ENCODE data around the gene CFAP74.
"Not testable (repeated sequence)": the region's sequence is repeated elsewhere in the genome, so short reads cannot be mapped to it uniquely, and the experiment has no call there.

CFAP74 gene

DNA sequence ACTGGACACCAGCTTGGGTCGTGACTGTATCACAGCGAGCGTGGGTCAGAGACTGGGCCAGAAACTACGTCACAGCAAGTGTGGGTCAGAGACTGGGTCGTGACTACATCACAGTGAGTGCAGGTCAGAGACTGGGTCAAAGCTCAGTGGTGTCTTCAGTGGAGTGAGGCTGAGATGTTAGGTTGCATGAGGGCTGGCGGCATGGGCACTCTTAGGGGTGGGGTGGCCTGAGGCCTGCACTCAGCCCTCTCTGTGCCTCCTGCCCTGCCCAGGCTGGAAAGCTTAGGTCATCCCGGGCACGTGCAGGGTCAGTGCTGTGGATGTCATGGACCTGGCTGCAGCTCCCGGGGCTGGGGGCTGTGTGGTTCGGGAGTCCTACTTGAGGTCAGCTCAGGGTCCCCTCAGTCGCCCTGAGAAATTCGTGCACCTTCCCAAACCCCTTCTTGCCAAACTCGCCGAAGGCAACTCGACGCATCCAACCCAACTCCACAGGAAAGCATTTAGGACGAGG lies 19.0 kb downstream of the CFAP74 start:
- no peak for DNase-seq

DNA sequence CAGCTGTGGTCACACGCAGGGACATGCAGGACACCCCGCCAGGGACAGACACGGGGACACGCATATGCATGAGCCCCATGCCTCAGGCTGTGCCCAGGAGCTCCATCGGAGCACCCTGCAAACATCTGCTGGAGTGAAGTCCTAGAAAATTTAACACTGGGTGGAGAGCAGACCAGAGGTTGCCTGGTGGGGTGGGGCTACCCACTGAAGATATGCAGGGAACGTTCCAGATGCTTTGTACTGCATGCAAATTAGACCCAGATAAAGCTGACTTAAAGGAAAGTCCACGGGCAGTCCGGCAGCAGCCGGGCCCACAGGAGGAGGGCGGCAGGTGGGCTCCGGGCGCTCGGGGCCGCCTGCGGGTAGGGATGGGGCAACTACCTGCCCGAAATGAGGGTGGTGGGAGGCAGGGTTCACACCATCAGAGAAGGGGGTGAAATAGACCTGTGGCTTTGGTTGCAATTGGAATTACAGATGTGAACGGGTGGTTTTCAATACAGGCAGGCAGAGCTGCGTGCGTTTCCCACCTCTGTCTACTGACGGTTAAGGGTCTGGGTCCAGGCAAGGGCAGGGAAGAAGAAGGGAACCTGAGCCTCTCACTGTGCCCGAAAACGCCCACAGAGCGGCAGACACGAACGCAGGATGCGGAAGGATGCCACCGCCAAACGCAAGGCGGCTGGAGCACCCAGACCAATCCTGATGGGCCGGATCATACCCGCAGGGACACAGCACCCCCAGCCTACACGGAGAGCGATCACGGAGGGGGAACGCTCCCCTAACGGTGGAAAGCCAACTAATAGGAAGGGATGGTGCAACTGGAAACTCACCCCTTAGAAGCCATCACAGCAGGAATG lies 21.0 kb downstream of the CFAP74 start:
- no peak for DNase-seq

DNA sequence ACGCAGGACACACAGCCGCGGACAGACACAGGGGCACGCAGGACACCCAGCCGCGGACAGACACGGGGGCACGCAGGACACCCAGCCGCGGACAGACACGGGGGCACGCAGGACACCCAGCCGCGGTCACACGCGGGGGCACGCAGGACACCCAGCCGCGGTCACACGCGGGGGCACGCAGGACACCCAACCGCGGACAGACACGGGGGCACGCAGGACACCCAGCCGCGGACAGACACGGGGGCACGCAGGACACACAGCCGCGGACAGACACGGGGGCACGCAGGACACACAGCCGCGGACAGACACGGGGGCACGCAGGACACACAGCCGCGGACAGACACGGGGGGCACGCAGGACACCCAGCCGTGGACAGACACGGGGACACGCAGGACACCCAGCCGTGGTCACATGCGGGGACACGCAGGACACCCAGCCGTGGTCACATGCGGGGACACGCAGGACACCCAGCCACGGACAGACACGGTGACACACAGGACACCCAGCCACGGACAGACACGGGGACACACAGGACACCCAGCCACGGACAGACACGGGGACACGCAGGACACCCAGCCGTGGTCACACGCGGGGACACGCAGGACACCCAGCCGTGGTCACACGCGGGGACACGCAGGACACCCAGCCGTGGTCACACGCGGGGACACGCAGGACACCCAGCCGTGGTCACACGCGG lies 21.8 kb downstream of the CFAP74 start:
- not testable (repeated sequence) for DNase-seq

DNA sequence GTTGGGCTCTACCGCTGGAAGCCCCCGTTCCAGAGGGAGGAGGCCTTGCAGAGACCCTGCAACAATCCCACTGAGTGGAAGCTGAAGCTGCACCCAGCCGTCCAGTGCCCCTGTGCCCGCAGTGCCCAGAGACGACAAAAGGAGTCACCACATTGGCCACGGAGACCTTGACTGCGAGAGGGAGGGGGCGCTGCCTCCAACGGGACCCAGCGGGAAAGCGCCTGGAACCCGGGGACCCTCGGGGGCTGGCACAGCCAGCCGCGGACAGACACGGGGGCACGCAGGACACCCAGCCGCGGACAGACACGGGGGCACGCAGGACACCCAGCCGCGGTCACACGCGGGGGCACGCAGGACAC lies 22.5 kb downstream of the CFAP74 start:
- no peak for DNase-seq

DNA sequence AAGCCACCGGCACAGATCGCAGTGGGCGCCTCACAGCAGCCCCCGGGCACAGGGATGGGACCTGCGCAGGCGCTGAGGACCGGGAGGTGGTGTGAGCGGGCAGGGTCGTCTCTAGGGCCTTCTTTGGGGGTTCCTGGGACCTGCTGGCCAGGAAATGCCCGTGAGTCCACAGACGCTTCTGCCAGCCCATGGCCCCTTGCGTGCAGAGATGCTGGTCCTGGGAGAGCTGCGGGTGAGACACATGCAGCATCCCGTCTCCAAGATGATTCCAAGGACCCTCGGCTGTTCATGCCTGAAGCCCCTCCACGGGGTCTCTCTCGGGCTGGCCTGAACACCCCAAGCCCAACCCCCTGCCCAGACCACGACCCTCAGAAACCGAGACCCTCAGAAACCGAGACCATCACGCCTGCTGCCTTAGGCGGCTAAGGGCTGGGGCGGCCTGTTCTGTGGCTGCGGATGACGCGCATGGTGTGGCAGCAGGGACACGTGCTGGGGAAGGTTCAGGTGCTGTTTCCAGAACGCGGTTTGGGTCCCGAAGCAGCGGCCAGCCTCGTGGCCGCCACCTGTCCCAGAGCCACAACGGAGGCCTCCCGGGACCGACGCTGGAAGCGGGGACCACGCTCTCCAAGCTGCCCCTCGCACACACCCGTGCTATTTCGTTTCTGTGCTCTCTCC lies 23.0 kb downstream of the CFAP74 start:
- no peak for DNase-seq

DNA sequence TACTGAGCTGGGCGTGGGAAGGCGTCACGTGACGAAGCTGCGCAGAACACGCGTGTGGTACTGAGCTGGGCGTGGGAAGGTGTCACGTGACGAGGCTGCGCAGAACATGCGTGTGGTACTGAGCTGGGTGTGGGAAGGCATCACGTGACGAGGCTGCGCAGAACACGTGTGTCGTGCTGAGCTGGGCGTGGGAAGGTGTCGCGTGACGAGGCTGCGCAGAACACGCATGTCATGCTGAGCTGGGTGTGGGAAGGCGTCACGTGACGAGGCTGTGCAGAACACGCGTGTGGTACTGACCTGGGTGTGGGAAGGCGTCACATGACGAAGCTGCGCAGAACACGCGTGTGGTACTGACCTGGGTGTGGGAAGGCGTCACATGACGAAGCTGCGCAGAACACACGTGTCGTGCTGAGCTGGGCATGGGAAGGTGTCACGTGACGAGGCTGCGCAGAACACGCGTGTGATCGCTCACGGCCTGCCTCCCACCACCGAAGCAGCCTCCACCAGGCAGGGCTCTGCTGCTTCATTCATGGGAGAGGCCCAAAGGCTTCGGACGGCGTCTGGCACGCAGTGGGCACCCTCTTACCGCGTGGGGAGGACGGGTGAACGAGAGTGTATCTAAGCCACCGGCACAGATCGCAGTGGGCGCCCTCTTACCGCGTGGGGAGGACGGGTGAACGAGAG lies 24.0 kb downstream of the CFAP74 start:
- no peak for DNase-seq

DNA sequence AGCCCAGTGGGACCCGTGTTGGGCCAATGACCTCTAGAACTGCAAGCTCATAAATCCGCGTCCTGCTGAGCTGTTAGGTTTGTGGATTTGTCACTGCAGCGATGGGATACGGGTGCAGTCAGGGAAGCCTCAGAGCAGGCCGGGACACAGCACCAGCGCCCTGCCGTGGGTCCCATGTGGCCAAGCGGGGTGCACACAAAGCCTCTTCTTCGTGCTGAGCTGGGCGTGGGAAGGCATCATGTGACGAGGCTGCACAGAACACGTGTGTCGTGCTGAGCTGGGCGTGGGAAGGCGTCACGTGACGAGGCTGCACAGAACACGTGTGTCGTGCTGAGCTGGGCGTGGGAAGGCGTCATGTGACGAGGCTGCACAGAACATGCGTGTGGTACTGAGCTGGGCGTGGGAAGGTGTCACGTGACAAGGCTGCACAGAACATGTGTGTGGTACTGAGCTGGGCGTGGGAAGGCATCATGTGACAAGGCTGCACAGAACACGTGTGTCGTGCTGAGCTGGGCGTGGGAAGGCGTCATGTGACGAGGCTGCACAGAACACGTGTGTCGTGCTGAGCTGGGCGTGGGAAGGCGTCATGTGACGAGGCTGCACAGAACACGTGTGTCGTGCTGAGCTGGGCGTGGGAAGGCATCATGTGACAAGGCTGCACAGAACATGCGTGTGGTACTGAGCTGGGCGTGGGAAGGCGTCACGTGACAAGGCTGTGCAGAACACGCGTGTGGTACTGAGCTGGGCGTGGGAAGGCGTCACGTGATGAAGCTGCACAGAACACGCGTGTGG lies 24.7 kb downstream of the CFAP74 start:
- DNase-seq: not testable (repeated sequence)

DNA sequence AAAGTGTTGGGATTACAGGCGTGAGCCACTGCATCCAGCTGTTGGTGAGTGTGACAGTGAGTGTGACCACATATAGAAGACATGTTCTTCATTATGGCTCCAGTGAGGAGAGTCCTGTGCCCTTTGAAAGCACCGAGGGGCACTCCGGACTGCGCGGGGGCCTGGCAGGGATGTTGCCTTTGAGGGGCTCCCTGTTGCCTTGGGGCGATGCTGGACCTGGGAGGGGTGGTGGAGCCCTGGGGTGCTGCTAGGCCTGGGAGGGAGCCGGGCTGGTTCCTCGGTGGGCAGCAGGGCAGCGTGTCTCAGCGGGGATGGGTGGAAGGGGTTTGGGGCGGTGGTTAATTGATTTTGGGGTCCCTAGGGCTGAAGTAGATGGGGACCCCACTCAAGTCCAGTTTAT lies 25.5 kb downstream of the CFAP74 start:
- no peak for DNase-seq

DNA sequence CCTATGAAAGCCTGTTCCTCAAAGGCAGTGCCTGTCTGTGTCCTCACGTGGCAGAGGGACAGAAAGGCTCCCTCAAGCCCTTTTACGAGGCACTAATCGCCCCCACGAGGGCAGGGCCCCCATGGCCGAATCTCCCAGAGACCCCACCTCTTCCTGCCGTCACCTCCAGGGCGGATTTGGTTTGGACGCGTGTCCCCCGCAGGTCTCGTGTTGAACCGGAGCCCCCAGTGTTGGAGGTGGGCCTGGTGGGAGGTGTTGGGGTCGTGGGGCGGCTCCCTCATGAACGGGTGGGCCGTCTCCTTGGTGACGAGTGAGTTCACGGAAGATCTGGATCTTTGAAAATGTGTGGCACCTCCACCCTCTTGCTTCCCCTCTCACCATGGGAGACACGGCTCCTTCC lies 27.6 kb downstream of the CFAP74 start:
- DNase-seq: no peak

DNA sequence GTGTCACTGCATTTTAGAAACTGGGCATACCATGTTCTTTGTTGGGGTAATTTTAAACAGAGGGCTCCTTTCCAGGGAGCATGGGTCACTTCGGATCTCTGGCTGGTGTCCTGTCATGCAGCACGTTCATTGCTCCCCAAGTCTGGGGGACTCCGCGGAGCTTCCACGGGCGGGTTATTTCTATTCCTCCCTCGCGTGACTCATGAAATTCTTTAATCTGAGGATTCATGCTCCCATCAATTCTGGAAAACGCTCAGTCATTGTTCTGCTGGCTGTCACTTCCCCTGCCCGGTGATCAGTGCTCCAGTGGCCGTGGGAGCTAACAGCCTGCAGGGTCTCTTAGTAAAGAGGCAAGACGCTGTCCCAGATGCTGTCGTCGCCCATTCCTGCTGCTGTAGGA lies 28.1 kb downstream of the CFAP74 start:
- DNase-seq: no peak

DNA sequence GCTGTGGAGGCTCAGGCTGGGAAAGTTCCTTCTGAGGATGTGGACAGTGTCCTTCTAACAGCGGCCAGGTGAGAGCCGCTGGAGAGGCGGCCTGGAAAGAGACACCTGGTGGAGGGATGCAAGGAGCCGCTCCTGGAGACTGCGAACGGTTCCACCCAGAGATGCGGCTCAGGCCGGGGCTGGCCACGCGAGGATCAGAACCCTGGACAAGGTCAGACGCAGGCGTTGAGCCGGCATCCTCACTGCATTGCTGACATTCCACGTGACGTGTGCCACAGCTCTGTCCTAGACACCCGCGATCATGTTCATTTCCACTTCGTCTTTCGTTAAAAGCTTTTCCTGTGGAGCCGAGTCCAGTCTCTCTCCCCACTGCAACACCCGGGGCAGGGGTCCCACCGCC lies 28.8 kb downstream of the CFAP74 start:
- no peak for DNase-seq

DNA sequence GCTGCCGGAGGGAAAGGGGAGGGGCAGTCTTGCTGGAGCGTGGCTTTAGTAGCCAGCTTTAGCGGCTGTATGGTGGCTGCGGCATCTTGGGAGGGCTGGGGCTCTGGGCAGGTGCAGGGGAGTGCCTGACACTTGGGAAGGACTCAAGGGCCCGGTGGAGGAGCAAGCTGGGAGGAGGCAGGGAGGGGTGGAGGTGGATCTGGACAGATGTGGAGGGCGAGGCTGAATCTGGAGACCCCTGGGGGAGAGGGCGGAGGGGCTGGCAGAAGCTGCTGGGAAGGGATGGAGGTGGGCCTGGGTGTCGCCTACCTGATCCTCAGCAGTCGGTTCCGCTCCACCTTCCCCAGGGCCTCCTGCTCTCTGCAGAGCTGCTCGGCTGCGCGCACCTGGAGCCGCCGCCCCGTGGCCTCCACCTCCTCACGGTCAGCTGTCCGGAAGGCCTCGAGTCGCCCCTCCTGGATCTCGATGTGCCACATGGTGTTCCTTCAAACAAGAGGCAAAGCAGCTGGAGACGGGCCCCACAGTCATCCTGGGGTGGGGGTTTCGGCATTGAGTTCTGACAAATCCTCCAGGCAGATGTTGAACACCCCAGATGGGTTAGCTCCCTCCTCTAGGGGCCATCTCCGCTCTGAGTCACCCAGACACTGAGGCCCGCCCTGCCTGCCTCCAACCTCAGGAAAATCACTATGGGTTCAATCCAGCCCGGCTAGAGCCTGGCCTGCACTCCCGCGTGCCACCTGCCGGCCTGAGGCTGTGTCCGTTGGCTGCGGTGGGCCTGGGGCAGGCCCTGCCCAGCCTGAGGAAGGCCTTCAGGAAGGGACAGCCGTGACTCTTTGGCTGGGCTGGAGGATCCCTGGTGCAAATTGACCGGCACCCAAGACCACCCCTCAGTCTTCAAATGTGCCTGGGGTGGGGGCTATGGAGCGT lies 29.6 kb downstream of the CFAP74 start:
- DNase-seq: no peak

DNA sequence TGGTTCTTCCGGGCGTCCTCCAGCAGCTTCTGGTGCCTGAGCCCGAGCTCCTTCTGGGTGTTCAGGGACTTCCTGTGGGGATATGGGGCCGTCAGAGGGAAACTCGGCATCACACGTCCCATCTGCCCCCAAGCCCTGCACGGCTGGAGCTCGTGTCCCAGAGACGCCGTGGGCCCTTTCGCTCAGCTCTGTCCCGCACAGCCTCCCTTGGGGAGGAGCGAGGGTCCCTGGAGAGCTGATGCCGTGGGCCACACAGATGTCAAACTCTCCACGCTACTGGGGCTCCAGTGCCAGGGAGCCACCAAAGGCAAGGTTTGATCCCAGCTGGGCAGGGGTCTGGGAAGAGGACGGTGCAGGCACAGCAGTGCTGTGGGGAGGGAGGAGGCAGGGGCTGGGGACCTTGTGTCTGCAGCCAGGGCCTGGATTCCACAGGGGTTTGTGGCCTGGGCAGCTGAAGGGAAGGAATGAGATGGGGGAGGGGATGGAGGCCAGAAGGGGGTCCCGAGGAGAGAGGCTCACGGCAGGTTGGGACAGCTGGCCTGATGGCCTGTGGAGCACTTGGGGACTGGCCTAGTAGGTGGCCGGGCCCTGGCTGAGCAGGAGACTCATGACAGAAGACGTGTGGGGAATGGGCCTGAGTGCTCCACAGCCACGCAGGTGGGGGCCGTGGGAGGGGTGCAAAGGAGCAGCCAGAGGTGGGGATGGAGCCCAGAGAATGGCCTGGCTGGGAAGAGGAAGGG lies 30.4 kb downstream of the CFAP74 start:
- no peak for DNase-seq

DNA sequence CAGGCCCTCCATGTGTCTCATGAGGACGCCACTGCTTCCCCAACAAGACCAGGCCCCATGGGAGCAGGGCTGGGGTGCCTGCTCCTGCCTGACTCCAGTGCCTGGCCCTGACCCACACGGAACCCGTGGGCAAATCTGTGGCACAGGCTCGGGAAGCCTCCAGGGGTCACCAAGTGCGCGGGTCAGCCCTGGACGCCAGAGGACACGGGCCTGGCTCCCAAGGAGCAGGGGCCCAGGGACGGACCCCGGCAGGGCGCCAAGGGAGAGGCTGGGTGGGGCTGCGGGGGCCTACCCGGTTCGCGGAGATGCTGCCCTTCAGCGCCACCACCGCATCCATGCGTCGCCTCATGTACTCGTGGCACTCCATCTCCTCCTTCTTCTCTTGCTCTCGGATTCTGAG lies 31.9 kb downstream of the CFAP74 start:
- DNase-seq: no peak

DNA sequence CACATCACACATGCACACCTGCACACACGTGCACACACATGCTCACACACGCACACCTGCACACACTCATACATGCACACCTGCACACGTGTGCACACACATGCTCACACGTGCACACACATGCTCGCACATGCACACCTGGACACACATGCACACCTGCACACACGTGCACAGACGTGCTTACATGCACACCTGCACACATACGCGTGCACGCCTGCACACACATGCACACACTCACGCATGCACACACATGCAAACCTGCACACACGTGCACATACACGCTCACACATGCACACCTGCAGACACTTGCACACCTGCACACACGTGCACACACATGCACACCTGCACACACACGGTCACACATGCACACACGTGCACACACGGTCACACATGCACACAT lies 32.6 kb downstream of the CFAP74 start:
- no peak for DNase-seq

DNA sequence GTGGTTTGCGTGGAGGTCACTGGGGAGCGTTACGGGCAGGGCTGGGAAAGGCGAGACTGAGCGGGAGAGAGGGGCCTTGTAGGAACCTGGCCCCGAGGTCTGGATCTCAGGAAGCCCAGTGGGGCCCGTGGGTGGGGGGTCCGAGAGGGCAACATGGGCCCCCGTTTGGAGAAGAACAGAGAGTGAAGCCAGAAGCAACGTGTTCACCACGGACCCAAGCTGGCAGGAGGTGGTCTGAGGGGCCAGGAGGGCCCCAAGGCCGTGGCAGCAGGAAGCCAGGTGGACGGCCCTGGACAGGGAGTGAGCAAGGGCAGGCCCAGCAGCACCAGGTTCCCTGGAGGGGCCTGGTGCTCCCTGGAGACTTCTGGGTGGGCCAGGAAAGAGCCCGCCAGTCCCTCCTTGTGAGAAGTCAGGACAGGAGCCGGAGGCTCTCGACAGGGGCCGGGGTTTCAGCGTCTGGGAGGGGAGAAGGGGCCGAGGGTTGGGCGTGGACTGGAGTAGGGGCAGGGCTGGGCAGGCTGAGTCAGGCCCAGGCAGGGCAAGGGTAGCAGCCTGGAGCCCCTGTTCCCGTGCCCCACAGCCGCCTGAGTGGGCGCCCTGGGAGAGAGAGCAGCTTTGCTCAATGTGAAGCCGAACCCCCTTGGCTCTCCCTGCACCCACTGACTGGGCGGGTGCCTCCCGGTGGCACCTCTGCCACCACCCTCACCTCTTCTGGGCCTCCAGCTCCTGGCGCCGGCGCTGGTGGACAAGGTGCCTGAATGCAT lies 33.5 kb downstream of the CFAP74 start:
- DNase-seq: no peak

DNA sequence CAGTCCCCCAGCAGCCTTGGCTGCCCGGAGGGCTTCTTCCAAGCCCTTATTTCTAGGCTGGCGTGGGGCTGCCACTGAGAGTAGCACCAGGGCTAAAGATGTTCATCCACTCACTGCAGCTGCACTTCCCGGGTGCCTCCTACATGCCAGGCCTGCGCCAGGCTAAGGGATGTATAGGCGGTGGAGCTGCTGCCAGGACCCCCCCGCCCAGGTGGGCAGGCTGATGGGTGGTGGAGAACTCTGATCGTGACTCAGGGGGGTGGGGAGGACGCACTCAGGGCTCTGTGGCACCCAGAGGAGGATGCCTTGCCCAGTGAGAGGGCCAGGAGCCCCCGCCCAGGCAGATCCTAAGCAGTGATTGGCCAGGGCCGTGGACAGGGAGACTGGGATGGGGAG lies 34.1 kb downstream of the CFAP74 start:
- DNase-seq: no peak

DNA sequence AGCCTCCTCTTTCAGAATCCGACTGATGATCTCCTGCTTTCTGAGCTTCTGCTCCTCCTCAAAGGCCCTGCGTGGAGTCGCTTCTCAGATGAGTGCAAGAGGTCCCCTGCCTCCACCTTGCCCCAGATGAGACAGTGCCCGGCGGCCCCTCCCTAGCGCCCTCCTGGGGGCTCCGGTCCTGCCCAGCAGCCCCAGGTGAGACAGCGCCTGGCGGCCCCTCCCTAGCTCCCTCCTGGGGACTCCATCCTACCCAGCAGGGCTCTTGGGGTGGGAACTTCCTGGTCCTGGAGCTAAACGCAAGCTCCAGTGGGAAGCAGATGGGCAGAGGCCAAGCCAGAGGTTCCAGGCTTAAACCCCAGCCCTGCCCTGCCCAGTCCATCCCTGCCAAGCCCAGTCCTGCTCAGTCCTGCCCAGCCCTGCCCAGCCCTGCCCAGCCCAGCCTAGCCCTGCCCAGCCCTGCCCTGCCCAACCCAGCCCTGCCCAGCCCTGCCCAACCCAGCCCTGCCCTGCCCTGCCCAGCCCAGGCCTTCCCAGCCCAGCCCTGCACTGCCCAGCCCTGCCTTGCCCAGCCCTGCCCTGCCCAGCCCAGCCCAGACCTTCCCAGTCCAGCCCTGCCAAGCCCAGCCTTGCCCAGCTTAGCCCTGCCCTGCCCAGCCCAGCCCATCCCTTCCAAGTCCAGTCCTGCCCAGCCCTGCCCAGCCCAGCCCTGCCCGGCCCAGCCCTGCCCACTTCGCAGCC lies 34.6 kb downstream of the CFAP74 start:
- no peak for DNase-seq

DNA sequence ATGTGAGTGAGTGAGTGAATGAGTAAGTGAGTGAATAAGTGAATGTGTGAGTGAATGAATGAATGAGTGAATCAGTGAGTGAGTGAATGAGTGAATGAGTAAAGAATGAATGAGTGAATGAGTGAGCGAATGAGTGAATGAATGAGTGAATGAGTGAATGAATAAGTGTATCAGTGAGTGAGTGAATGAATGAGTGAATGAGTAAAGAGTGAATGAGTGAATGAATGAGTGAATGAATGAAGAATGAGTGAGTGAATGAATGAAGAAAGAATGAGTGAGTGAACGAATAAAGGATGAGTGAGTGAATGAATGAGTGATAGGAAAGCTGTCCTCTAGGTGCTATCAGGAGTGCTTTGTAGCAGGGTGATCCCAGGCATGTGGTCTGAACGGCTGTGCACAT lies 35.7 kb downstream of the CFAP74 start:
- no peak for DNase-seq

Data from OCI-M1 (cell line).